HEK293 (cell line): Measurements from ENCODE around the gene THEMIS2.

ENCODE experiments used
- KLF16 ChIP-seq: fragments of 450-650 bp; formaldehyde crosslinking; IDR thresholded peaks from 2 replicates; pipeline ENCODE4 v1.5.1; 2017; ENCODE audit warnings: missing biosample characterization, missing genetic modification characterization
- SP2 ChIP-seq: fragments of 450-650 bp; formaldehyde crosslinking; IDR thresholded peaks from 2 replicates; pipeline ENCODE4 v1.5.1; 2016; ENCODE audit warnings: missing biosample characterization, missing genetic modification characterization
- TCF7L2 ChIP-seq: IDR thresholded peaks from 2 replicates; pipeline ENCODE4 v1.6.1; 2011; ENCODE audit warnings: low read depth, mild to moderate bottlenecking, inconsistent platforms, low read length, moderate library complexity, borderline replicate concordance
- ZNF626 ChIP-seq: fragments of 450-650 bp; sonication (Bioruptor Pico); formaldehyde crosslinking; IDR thresholded peaks from 2 replicates; pipeline ENCODE4 v1.5.1; 2018; ENCODE audit warnings: missing biosample characterization, missing genetic modification characterization, inconsistent platforms
- ZSCAN18 ChIP-seq: fragments of 450-650 bp; formaldehyde crosslinking; IDR thresholded peaks from 2 replicates; pipeline ENCODE4 v1.5.1; 2016; ENCODE audit warnings: missing biosample characterization, missing genetic modification characterization

- no peak for TF ChIP-seq ZNF626 (tag by site-specific recombination)
- TF ChIP-seq SP2 (tag by site-specific recombination) = no peak
- no peak for TF ChIP-seq KLF16 (tag by site-specific recombination)
- no peak for TF ChIP-seq ZSCAN18
- no peak for TF ChIP-seq TCF7L2
Observed at GRCh38 chr1:27868932-27869718, 3.2 kb upstream of the THEMIS2 start.
